Stomach (tissue), 9 donors: Measurements from ENCODE around the gene TRAF3. TPM values are rescaled to one million over a fixed set of nuclear protein-coding genes. Genes with fewer than 3 reads are reported as not detected.

ENCODE experiments used
- DNase-seq, 2 donors: peaks; one replicate each; pipeline versions ENCODE4 v3.0.0 to v3.0.0-alpha.2; 2013 to 2019
- H3K27ac ChIP-seq, 5 donors: fragments of 200-600 bp in 4 of 5; sonication (generic) in 4 of 5; one replicate each; pipeline ENCODE4 v1.5.1; 2013 to 2019; ENCODE audit warnings: mild to moderate bottlenecking in 1 of 5, moderate library complexity in 1 of 5
- H3K27me3 ChIP-seq, 3 donors: fragments of 200-600 bp; sonication (generic); one replicate each; pipeline ENCODE4 v1.5.1; 2017 to 2019; ENCODE audit warnings: mixed run types in 1 of 3
- H3K36me3 ChIP-seq, 4 donors: fragments of 200-600 bp; sonication (generic); 1 replicate in 3 of 4; 2 replicates in 1 of 4; pipeline ENCODE4 v1.5.1; 2016 to 2019
- H3K4me1 ChIP-seq, 4 donors: fragments of 200-600 bp; sonication (generic); one replicate each; pipeline ENCODE4 v1.5.1; 2016 to 2019
- H3K4me3 ChIP-seq, 4 donors: fragments of 200-600 bp; sonication (generic) in 3 of 4; one replicate each; pipeline ENCODE4 v1.5.1; 2016 to 2019; ENCODE audit warnings: mild to moderate bottlenecking in 1 of 4
- H3K9me3 ChIP-seq, 4 donors: fragments of 200-600 bp; sonication (generic); one replicate each; pipeline ENCODE4 v1.5.1; 2016 to 2019
- EP300 ChIP-seq: sonication (generic); formaldehyde crosslinking; IDR thresholded peaks from one replicate; pipeline ENCODE4 v1.6.1; 2017; ENCODE audit warnings: antibody characterized with exemption
- POLR2A ChIP-seq, 4 donors: fragments of 450-650 bp; IDR thresholded peaks; one replicate each; pipeline ENCODE4 v1.6.1; 2016; ENCODE audit warnings: antibody characterized with exemption in 4 of 4, control low read depth in 2 of 4, mild to moderate bottlenecking in 1 of 4, moderate library complexity in 1 of 4
- POLR2AphosphoS5 ChIP-seq, 3 donors: sonication (generic); formaldehyde crosslinking; IDR thresholded peaks; one replicate each; pipeline ENCODE4 v1.6.1; 2016; ENCODE audit warnings: antibody characterized with exemption in 3 of 3
- WGBS, 5 donors: extraction: QIAGEN DNeasy Blood & Tissue Kit in 3 of 5; methylation state at CpG; one replicate each; pipeline versions ENCODE4 v1.1.5 to v1.1.7; 2013 to 2018; 5-methylcytosine and 5-hydroxymethylcytosine counted together
- intact Hi-C: fragments of 100-400 bp; cut with DNase I; formaldehyde crosslinking; loops from one replicate; pipeline ENCODE4 v1.15.1; 2023; ENCODE audit warnings: low total_unique reads
- polyA plus RNA-seq, 3 donors: library from polyadenylated mRNA; stranded (reverse); fragments of 200-250 nt; gene quantifications; one replicate each; pipeline ENCODE4 v1.2.3, GENCODE V29; 2013
- total RNA-seq, 5 donors: library from RNA; depleted of rRNA; stranded (reverse); fragments of >200 nt; gene quantifications; one replicate each; pipeline versions ENCODE4 v1.1.0 to v1.2.3, GENCODE V29; 2014 to 2016
- TF ChIP-seq, protein P1 (sequence below), 7 experiments: fragments of 450-650 bp in 4 of 7; fragments of 200-600 bp in 3 of 7; sonication (generic) in 3 of 7; IDR thresholded peaks; one replicate each; pipeline ENCODE4 v1.5.1; 2016 to 2019; ENCODE audit warnings: antibody characterized with exemption in 7 of 7, control low read depth in 2 of 7, mild to moderate bottlenecking in 1 of 7
- donor health status: healthy with polysubstance abuse.
- donor health status: Bipolar disorder and iron deficiency.
- donor health status: healthy.

The TRAF3 gene
- total and polyA plus RNA-seq, 8 donors, result 3.5 to 30.1 (median 6.3) TPM

DNA sequence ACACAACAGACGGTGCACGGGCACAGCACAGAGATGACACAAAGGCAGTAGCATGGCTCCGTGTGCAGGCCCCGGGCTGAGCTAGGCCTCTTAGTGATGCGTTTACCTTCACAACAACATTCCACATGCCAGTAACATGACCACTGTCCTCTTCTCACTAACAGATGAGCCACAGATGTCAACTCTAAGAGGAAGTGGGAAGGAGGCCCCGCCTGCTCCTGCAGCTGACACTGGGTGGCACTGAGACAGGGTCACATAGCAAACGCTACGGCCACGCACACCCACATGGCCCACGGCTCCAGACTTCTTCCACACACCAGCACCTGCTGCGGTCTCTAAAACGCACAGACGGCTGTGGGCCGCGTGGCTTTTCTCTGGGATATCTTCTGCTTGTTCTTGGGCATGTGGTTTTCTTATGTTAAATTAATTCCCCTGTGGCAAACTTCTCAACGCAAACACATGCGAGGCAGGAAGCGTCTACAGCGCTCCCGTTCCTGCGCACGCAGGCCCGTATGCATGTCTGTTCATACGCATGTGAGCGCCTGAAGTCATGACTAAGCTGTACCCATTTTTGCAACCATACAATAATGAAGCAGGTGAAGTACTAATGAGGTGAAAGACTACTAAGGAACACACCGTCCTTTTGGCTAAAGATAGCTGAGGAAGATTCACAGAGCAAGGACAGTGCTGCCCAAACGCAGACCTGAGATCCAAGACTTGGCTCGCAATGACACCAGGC, 172.0 kb downstream of the TRAF3 start:
- Histone ChIP-seq H3K27me3 (no peaks in the 10 kb centered on the region), H3K27ac (peak overlapping the region in 1 of 5 donors; percentile 44), H3K9me3 (no peaks in the 10 kb centered on the region), H3K4me1 (peaks cover 15 to 23% (median 18%) of the 10 kb centered on the region in 4 donors), H3K4me3 (no peak overlapping the region), H3K36me3 (peaks cover 80 to 95% (median 94%) of the 10 kb centered on the region in 4 donors)
- 69 to 80% (median 78%) methylated on average over 26 to 28 of the region's 28 CpGs for WGBS, 5 donors
- TF ChIP-seq POLR2AphosphoS5 (IDR thresholded peaks at IDR 0.05) (no peak), POLR2A (IDR thresholded peaks at IDR 0.05) (no peak), EP300 (no peak)
- TF ChIP-seq, protein P1, sequence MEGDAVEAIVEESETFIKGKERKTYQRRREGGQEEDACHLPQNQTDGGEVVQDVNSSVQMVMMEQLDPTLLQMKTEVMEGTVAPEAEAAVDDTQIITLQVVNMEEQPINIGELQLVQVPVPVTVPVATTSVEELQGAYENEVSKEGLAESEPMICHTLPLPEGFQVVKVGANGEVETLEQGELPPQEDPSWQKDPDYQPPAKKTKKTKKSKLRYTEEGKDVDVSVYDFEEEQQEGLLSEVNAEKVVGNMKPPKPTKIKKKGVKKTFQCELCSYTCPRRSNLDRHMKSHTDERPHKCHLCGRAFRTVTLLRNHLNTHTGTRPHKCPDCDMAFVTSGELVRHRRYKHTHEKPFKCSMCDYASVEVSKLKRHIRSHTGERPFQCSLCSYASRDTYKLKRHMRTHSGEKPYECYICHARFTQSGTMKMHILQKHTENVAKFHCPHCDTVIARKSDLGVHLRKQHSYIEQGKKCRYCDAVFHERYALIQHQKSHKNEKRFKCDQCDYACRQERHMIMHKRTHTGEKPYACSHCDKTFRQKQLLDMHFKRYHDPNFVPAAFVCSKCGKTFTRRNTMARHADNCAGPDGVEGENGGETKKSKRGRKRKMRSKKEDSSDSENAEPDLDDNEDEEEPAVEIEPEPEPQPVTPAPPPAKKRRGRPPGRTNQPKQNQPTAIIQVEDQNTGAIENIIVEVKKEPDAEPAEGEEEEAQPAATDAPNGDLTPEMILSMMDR (IDR thresholded peaks at IDR 0.05), result no peak
- peak in 1 of 2 donors; percentile 57 for DNase-seq
- intact Hi-C loops, result no loop called here

DNA sequence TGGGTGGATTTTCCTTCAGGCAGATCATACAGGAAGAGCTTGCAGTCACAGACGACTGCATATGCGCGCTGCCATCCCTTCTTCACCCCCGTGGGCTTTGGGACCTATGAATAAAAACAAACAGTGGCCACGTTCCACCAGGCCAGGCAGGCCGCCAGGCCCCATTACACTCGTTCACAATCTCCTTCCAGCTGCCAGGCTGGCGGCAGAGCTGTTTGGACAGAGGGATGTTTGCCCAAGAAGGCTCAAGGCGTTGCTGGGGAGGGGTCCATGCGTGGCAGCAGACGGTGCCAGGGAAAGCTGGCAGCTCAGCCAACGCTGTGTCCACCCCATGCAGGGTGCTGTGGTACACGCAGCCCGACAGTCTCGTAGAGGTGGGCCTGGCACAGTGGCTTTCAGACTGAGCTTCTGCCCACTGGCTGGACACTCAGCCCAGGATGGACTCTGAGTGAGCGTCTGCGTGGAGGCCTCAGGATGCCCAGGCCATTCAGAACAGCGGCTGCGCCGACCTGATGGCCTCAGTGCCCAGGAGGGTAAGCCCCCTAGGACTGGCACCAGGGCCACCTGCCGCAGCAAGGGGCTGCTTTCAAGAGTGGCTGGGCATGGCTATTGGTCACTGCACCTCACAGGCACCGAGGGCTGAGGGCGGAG, 172.7 kb downstream of the TRAF3 start:
- H3K36me3 ChIP-seq, result peaks cover 80 to 95% (median 94%) of the 10 kb centered on the region in 4 donors
- H3K27me3 ChIP-seq, result no peaks in the 10 kb centered on the region
- 38 to 56% (median 41%) methylated on average over 11 to 23 of the region's 23 CpGs for WGBS, 5 donors
- peak overlapping the region in 1 of 5 donors; percentile 29 for H3K27ac ChIP-seq
- H3K4me3 ChIP-seq, result no peak overlapping the region
- intact Hi-C loops, result no loop called here
- no peak for TF ChIP-seq EP300
- TF ChIP-seq POLR2AphosphoS5 (IDR thresholded peaks at IDR 0.05), result peak in 2 of 3 donors; percentile 21 to 68
- H3K4me1 ChIP-seq, result peaks cover 15 to 23% (median 18%) of the 10 kb centered on the region in 4 donors
- DNase-seq, result peak in 1 of 2 donors; percentile 89
- no peaks in the 10 kb centered on the region for H3K9me3 ChIP-seq

DNA sequence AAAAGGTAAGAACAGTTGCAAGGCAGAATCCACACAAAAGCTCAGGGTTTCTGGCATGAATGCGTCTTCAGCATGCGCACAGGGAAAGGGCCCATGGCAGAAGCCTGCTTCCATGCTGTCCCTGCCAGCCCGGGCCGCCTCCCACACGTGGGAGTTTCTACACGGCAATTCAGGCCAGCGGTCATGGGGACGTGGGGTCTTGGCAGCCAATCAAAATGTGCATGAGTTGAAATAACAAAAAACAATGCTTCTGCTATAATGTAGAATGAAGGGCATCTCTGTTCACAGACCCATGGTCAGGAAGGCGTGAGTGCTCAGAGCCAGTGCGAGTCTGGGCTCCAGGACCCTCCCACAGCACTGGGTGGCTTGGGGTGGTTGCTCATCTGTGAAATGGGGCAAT, 173.8 kb downstream of the TRAF3 start:
- Histone ChIP-seq H3K27ac (no peak overlapping the region), H3K4me1 (peaks cover 15 to 23% (median 18%) of the 10 kb centered on the region in 4 donors), H3K27me3 (no peaks in the 10 kb centered on the region), H3K9me3 (no peaks in the 10 kb centered on the region), H3K36me3 (peaks cover 70 to 95% (median 94%) of the 10 kb centered on the region in 4 donors), H3K4me3 (no peak overlapping the region)
- WGBS, 5 donors, result 76 to 86% (median 83%) methylated on average over 10 of the region's 10 CpGs
- intact Hi-C loops, result no loop called here
- TF ChIP-seq POLR2AphosphoS5 (IDR thresholded peaks at IDR 0.05) (no peak), POLR2A (IDR thresholded peaks at IDR 0.05) (no peak), EP300 (no peak)
- TF ChIP-seq, protein P1 (IDR thresholded peaks at IDR 0.05), result no peak
- DNase-seq, result no peak

DNA sequence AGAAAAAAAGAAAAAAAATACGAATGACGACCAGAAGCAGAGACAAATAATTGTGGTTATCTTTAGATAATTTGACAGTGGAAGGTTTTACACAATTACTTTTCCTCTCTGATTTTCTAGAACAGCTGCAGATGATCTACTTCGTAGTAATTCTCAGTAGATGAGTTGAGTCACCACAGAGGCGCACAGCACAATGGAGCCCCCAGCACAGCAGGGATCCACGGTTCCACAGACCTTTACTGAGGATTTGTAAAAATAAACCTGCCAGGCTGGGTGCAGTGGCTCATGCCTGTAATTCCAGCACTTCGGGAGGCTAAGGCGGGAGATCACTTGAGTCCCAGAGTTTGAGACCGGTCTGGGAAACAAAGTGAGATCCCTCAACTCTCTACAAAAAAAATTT, 174.6 kb downstream of the TRAF3 start:
- peaks cover 68 to 95% (median 94%) of the 10 kb centered on the region in 4 donors for H3K36me3 ChIP-seq

More for the DNA sequence above, 174.6 kb downstream of the TRAF3 start:
- Histone ChIP-seq H3K4me1 (peaks cover 15 to 23% (median 18%) of the 10 kb centered on the region in 4 donors), H3K9me3 (no peaks in the 10 kb centered on the region), H3K4me3 (no peak overlapping the region), H3K27me3 (no peaks in the 10 kb centered on the region), H3K27ac (no peak overlapping the region)
- intact Hi-C loops, result no loop called here
- no peak for TF ChIP-seq POLR2AphosphoS5 (IDR thresholded peaks at IDR 0.05)
- TF ChIP-seq POLR2A (IDR thresholded peaks at IDR 0.05), result no peak
- no peak for TF ChIP-seq EP300
- TF ChIP-seq, protein P1 (IDR thresholded peaks at IDR 0.05), result no peak
- no peak for DNase-seq
- 76 to 83% (median 81%) methylated on average over 8 of the region's 8 CpGs for WGBS, 5 donors
